NB4 (cell line): ENCODE data around the gene CEP350.

Source experiments
- CTCF ChIP-seq: IDR thresholded peaks from one replicate; pipeline ENCODE4 v1.5.1; 2012; ENCODE audit warnings: low read depth, low read length
- MAX ChIP-seq: IDR thresholded peaks from 2 replicates; pipeline ENCODE4 v1.6.1; 2011; ENCODE audit warnings: low read depth, low read length
- MYC ChIP-seq: IDR thresholded peaks from 2 replicates; pipeline ENCODE4 v1.6.1; 2011; ENCODE audit warnings: low read depth, low read length
- POLR2A ChIP-seq: IDR thresholded peaks from 2 replicates; pipeline ENCODE4 v1.6.1; 2011; ENCODE audit warnings: mild to moderate bottlenecking; ENCODE audit not compliant: insufficient read length; ENCODE audit errors: extremely low read depth

DNA sequence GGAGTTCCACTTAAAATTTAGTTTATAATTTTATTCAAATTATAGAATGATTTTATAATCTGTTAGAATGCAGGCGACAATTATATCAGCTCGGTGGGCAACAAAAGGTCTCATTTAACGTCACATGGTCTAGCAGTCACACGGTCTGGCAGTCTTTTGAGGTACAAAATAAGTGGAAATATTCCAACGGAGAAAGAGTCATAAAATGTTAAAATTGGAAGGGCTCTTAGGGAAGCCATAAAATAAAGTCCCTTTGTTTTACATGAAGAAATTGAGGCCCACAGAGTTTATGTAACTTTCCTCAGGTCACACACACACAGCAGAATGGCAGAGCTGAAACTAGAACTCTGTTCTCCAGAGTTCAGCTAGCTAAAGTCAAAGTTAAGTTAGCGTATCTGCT, 115.7 kb downstream of the CEP350 start:
- TF ChIP-seq MAX (no peak), CTCF (no peak), POLR2A (no peak), MYC (no peak)
